K562 (cell line): ENCODE measurements around the gene ATP2B1. TPM values are rescaled to one million over a fixed set of nuclear protein-coding genes. Genes with fewer than 3 reads are reported as not detected.

Source experiments
- ATAC-seq: fragments of 200-7000 bp; cut with Tn5 transposase; 3 replicates; pipeline ENCODE4 v1.9.1; 2020; ENCODE audit warnings: moderate library complexity
- BruUV-seq: library from RNA; stranded (reverse); fragments of 400-500 nt; replicated peaks from 2 replicates; lab custom pipeline; 2021; lab: Mats Ljungman, UMichigan
- CTCF ChIA-PET: fragments of 300-600 bp; formaldehyde crosslinking; extraction: SDS; loops from one replicate; lab custom pipeline; 2021; ENCODE audit warnings: low intra/inter-chr PET ratio; lab: Yijun Ruan, JAX
- POLR2A ChIA-PET: fragments of 300-600, 350-650 bp; sonication (Branson Sonifier 250); formaldehyde crosslinking; extraction: SDS; loops from one replicate; lab custom pipeline; 2021; ENCODE audit warnings: antibody characterized with exemption, inconsistent platforms; lab: Yijun Ruan, JAX
- DNase-seq, 4 experiments: peaks; one replicate each; pipeline versions ENCODE4 v3.0.0 to v3.0.0-alpha.2; 2011 to 2018; ENCODE audit warnings: low spot score in 3 of 4, mixed read lengths in 3 of 4; ENCODE audit errors: extremely low read depth in 1 of 4
- FAIRE-seq: peaks from 2 replicates; lab custom pipeline; 2011; peaks lifted over from hg19 to GRCh38; lab: Jason Lieb, UNC
- H2AFZ ChIP-seq: 2 replicates; pipeline ENCODE4 v1.6.0; 2011; ENCODE audit warnings: low read depth, low read length, control low read depth, inconsistent platforms
- H3K27ac ChIP-seq: fragments of 200-600 bp; 3 replicates; pipeline ENCODE4 v1.8.0; 2011; ENCODE audit warnings: low read depth, mild to moderate bottlenecking, control low read depth, inconsistent platforms, low read length, moderate library complexity, mixed read lengths; ENCODE audit errors: extremely low read depth
- H3K27me3 ChIP-seq, 2 experiments: fragments of 300-600 bp in 1 of 2; 2 replicates in 1 of 2; 3 replicates in 1 of 2; pipeline versions ENCODE4 v1.6.0 to v1.8.0; 2011; ENCODE audit warnings: inconsistent platforms in 2 of 2, low read length in 2 of 2, mild to moderate bottlenecking in 1 of 2, mixed read lengths in 1 of 2, moderate library complexity in 1 of 2; ENCODE audit not compliant: control insufficient read depth in 2 of 2, insufficient read depth in 2 of 2
- H3K36me3 ChIP-seq: fragments of 300-600 bp; 3 replicates; pipeline ENCODE4 v1.8.0; 2011; ENCODE audit warnings: mild to moderate bottlenecking, low read length, inconsistent platforms; ENCODE audit not compliant: control insufficient read depth, insufficient read depth
- H3K4me1 ChIP-seq, 2 experiments: fragments of 200-600 bp in 1 of 2; replicated peaks in 1 of 2; 2 replicates in 1 of 2; 3 replicates in 1 of 2; pipeline versions ENCODE4 v1.5.1 to v1.8.0; 2011; ENCODE audit warnings: inconsistent platforms in 2 of 2, low read length in 2 of 2, mild to moderate bottlenecking in 1 of 2, mixed read lengths in 1 of 2, moderate library complexity in 1 of 2; ENCODE audit not compliant: control insufficient read depth in 2 of 2, insufficient read depth in 2 of 2
- H3K4me2 ChIP-seq: 2 replicates; pipeline ENCODE4 v1.6.1; 2011; ENCODE audit warnings: low read length, control low read depth, inconsistent platforms, mixed read lengths; ENCODE audit not compliant: insufficient read depth
- H3K4me3 ChIP-seq: fragments of 200-600 bp; sonication (generic), shearing (Covaris generic); 2 replicates; pipeline ENCODE4 v1.5.1; 2016; ENCODE audit warnings: control low read depth, inconsistent platforms
- H3K79me2 ChIP-seq: fragments of 200-600 bp; 3 replicates; pipeline ENCODE4 v1.8.0; 2011; ENCODE audit warnings: low read length, inconsistent platforms; ENCODE audit not compliant: control insufficient read depth, insufficient read depth
- H3K9ac ChIP-seq, 2 experiments: 2 replicates each; pipeline versions ENCODE4 v1.6.0 to v1.6.1; 2011; ENCODE audit warnings: low read depth in 2 of 2, low read length in 2 of 2, control low read depth in 1 of 2, inconsistent platforms in 1 of 2, mild to moderate bottlenecking in 1 of 2, mixed read lengths in 1 of 2; ENCODE audit not compliant: insufficient read depth in 1 of 2
- H3K9me1 ChIP-seq: one replicate; pipeline ENCODE4 v1.6.0; 2011; ENCODE audit warnings: inconsistent platforms, mild to moderate bottlenecking, low read length, moderate library complexity; ENCODE audit not compliant: control insufficient read depth, insufficient read depth
- H3K9me3 ChIP-seq: replicated peaks from 2 replicates; pipeline ENCODE4 v1.5.1; 2011; ENCODE audit warnings: low read depth, low read length, inconsistent platforms; ENCODE audit not compliant: control insufficient read depth, insufficient read depth
- H4K20me1 ChIP-seq: replicated peaks from 2 replicates; pipeline ENCODE4 v1.6.1; 2011; ENCODE audit warnings: low read length, inconsistent platforms, mixed read lengths; ENCODE audit not compliant: control insufficient read depth, insufficient read depth
- CBFA2T3 ChIP-seq: fragments of 450-650 bp; IDR thresholded peaks from 2 replicates; pipeline ENCODE4 v1.6.1; 2017
- WGBS: fragments of 100-300 bp; shearing (Covaris generic); methylation state at CpG from one replicate; pipeline ENCODE4 v1.1.6; 2016; ENCODE audit warnings: low coverage, mixed read lengths; ENCODE audit not compliant: insufficient coverage; ENCODE audit errors: missing lambda C conversion rate; 5-methylcytosine and 5-hydroxymethylcytosine counted together
- in situ Hi-C: fragments of 300-500 bp; cut with MboI; formaldehyde crosslinking; loops from 4 replicates; pipeline ENCODE4 v1.15.0; 2018; ENCODE audit warnings: inconsistent platforms, mixed read lengths
- intact Hi-C: fragments of 100-400 bp; cut with micrococcal nuclease; formaldehyde crosslinking; loops from 2 replicates; pipeline ENCODE4 v1.14.2; 2022
- polyA plus RNA-seq, 8 experiments: library from polyadenylated mRNA; depleted of rRNA in 4 of 8; stranded (reverse) in 5 of 8; unstranded in 3 of 8; fragments of >200 nt; fragmentation: Nextera tagmentation in 2 of 8; fragmentation: Illumina TruSeq in 1 of 8; extraction: Ambion mirVana in 2 of 8; extraction: Trizol in 1 of 8; gene quantifications; 2 replicates each; pipeline versions ENCODE4 v1.2.1 to v1.2.3, GENCODE V29; 2011 to 2014; ENCODE audit warnings: inconsistent platforms in 1 of 8, missing spikeins in 1 of 8
- total RNA-seq, 7 experiments: library from RNA; depleted of rRNA in 6 of 7; stranded (reverse); fragments of >200 nt in 6 of 7; fragmentation: Illumina TruSeq in 2 of 7; extraction: Trizol in 2 of 7; gene quantifications; 2 replicates each; pipeline versions ENCODE4 v1.2.1 to v1.2.3, GENCODE V29; 2011 to 2021; ENCODE audit warnings: low replicate concordance in 1 of 7
- TF ChIP-seq, protein P1 (sequence below): fragments of 200-400 bp; formaldehyde crosslinking; IDR thresholded peaks from 2 replicates; pipeline ENCODE4 v1.6.1; 2017; ENCODE audit warnings: mild to moderate bottlenecking, low read depth, low read length, moderate library complexity

The ATP2B1 gene
- total and polyA plus RNA-seq, 9 of the 15 experiments (the other 6 are each of a cell fraction or from before 2014, with no cell fraction given), result 8.6 to 39.0 (median 27.8) TPM

- no peak overlapping the region for H3K4me2 ChIP-seq
- H3K4me1 ChIP-seq, result peaks cover 0 to 47% of the 10 kb centered on the region in 2 experiments; a peak in 4 of 5 replicates
- no peaks in the 10 kb centered on the region for H4K20me1 ChIP-seq
- no peak for FAIRE-seq
- no peak overlapping the region for H3K27ac ChIP-seq
- no peak overlapping the region for H3K9ac ChIP-seq
- no peaks in the 10 kb centered on the region; the same call in 2 of the 3 replicates for H3K36me3 ChIP-seq
- H3K79me2 ChIP-seq, result no peaks in the 10 kb centered on the region
- 92% methylated on average over 1 of the region's 1 CpG for WGBS
- in situ Hi-C loops, result no loop called here
- CTCF ChIA-PET, result no interaction called here
- H3K9me1 ChIP-seq, result no peaks in the 10 kb centered on the region
- no peaks in the 10 kb centered on the region for H3K9me3 ChIP-seq
- TF ChIP-seq, protein P1, sequence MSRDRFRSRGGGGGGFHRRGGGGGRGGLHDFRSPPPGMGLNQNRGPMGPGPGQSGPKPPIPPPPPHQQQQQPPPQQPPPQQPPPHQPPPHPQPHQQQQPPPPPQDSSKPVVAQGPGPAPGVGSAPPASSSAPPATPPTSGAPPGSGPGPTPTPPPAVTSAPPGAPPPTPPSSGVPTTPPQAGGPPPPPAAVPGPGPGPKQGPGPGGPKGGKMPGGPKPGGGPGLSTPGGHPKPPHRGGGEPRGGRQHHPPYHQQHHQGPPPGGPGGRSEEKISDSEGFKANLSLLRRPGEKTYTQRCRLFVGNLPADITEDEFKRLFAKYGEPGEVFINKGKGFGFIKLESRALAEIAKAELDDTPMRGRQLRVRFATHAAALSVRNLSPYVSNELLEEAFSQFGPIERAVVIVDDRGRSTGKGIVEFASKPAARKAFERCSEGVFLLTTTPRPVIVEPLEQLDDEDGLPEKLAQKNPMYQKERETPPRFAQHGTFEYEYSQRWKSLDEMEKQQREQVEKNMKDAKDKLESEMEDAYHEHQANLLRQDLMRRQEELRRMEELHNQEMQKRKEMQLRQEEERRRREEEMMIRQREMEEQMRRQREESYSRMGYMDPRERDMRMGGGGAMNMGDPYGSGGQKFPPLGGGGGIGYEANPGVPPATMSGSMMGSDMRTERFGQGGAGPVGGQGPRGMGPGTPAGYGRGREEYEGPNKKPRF, result no peak
- TF ChIP-seq CBFA2T3, result 0 out of 2 replicates have a peak, but pooled peaks have one; percentile 6
- BruUV-seq, result no TSS peak
- peak overlapping the region; percentile 7; the same call in 1 of the 2 replicates for H2AFZ ChIP-seq
- POLR2A ChIA-PET, result interaction anchor here (0.6 kb wide), 1 partner anchor 1929 kb away, joined by 3 read pairs; no protein-coding TSS in a partner anchor
- intact Hi-C loops, result no loop called here
- DNase-seq, result no peak
- ATAC-seq, result peak; percentile 11; the same call in 1 of the 3 replicates
- no peak overlapping the region for H3K4me3 ChIP-seq
- H3K27me3 ChIP-seq, result no peaks in the 10 kb centered on the region
Measured at GRCh38 chr12:89576572-89577220, 131.9 kb downstream of the ATP2B1 start.
